GM10266 (cell line): ENCODE results near the gene CPNE6.
"Not testable (repeated sequence)": the region's sequence is repeated elsewhere in the genome, so short reads cannot be mapped to it uniquely, and the experiment has no call there.

Experiments used
- DNase-seq: peaks from one replicate; pipeline ENCODE4 v3.0.0; 2012; ENCODE audit errors: extremely low spot score
- CTCF ChIP-seq: IDR thresholded peaks from 2 replicates; pipeline ENCODE4 v1.5.1; 2012; ENCODE audit warnings: mild to moderate bottlenecking, low read depth; ENCODE audit not compliant: control insufficient read depth, insufficient read depth; ENCODE audit errors: missing control alignments

Gene CPNE6

GRCh38 chr14:24071144-24071697, at the start of gene CPNE6:
Gene CPNE6 (plus strand): TSS chr14:24071562. CDS start chr14:24072937, 1,375 bp downstream.
- TF ChIP-seq CTCF, result no peak
- DNase-seq, result no peak

- DNase-seq, result not testable (repeated sequence)
Measured at GRCh38 chr14:24024939-24025418, 46.4 kb upstream of the CPNE6 start.

- DNase-seq, result not testable (repeated sequence)
Measured at GRCh38 chr14:24029687-24030086, 41.7 kb upstream of the CPNE6 start.

- not testable (repeated sequence) for DNase-seq
Measured at GRCh38 chr14:24031331-24031730, 40.0 kb upstream of the CPNE6 start.

- no peak for DNase-seq
- no peak for TF ChIP-seq CTCF
Measured at GRCh38 chr14:24032727-24033418, 38.5 kb upstream of the CPNE6 start.

- DNase-seq, result not testable (repeated sequence)
Measured at GRCh38 chr14:24035769-24036168, 35.6 kb upstream of the CPNE6 start.

GRCh38 chr14:24036169-24036962, 35.0 kb upstream of the CPNE6 start:
- peak; percentile 80 for DNase-seq
- TF ChIP-seq CTCF, result peak; percentile 78

GRCh38 chr14:24036963-24037657, 34.3 kb upstream of the CPNE6 start:
- DNase-seq, result not testable (repeated sequence)

- DNase-seq, result no peak
- no peak for TF ChIP-seq CTCF
Measured at GRCh38 chr14:24037658-24038037, 33.7 kb upstream of the CPNE6 start.
